ENCODE data around the gene NUFIP2. TPM values are rescaled to one million over a fixed set of nuclear protein-coding genes. Genes with fewer than 3 reads are reported as not detected.
"Not testable (repeated sequence)": the region's sequence is repeated elsewhere in the genome, so short reads cannot be mapped to it uniquely, and the experiment has no call there.

Gene NUFIP2
- total RNA-seq, 2 donors from 2014 or later, result 92.9 to 104 TPM

DNA sequence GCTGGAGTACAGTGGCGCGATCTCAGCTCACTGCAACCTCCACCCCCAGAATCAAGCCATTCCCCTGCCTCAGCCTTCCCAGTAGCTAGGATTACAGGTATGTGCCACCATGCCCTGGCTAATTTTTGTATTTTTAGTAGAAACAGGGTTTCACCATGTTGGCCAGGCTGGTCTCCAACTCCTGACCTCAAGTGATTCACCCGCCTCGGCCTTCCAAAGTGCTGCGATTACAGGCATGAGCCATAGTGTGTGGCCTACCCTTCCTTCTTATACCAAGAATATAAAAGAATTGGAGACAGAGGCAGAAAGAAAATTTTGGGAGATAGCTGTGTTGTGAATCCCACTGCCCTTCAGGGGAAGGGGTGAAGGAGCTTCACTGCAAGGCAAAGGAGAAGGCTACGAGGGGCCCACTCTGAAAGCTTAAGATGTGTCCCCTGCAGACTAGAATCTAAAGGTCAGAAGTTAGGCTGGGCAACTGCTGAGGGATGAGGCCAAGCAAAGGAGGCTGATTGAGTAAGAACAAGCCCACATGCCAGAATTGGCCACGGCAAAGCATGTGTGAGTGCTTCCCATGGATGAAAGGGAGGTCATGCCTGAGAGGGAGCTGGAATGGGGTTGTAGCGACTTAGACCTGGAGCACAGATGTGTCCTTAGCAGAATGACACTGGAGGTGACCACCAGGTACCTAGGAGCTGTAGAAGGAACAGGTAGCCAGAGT lies 55.7 kb downstream of the NUFIP2 start:
- Histone ChIP-seq H3K27me3 (ENCODE audit: control insufficient read depth, insufficient read depth, low read length, poor library complexity, severe bottlenecking) (no peaks in the 10 kb centered on the region), H3K9me3 (ENCODE audit: control insufficient read depth, low read length) (no peaks in the 10 kb centered on the region), H3K4me1 (ENCODE audit: control insufficient read depth, insufficient read depth, low read length) (peaks cover 4% of the 10 kb centered on the region), H3K4me3 (ENCODE audit: low read length) (no peak overlapping the region), H3K27ac (ENCODE audit: low read depth, low read length) (no peak overlapping the region), H3K36me3 (ENCODE audit: control insufficient read depth, insufficient read depth, low read length) (no peaks in the 10 kb centered on the region), H3K9ac (ENCODE audit: extremely low read depth, low read length, poor library complexity, severe bottlenecking) (no peak overlapping the region)
- Mint-ChIP-seq H3K4me1 (peaks cover 5% of the 10 kb centered on the region), H3K36me3 (ENCODE audit: low read depth) (no peaks in the 10 kb centered on the region), H3K27me3 (ENCODE audit: insufficient read depth) (no peaks in the 10 kb centered on the region), H3K9me3 (no peaks in the 10 kb centered on the region), H3K27ac (no peak overlapping the region), H3K4me3 (no peak overlapping the region)
- 96 to 98% methylated on average over 7 to 8 of the region's 8 CpGs for WGBS, 2 experiments (ENCODE audit: insufficient coverage in 1 of 2, insufficient read length in 1 of 2)
- DNase-seq, result peak; percentile 7
- TF ChIP-seq, protein P1, sequence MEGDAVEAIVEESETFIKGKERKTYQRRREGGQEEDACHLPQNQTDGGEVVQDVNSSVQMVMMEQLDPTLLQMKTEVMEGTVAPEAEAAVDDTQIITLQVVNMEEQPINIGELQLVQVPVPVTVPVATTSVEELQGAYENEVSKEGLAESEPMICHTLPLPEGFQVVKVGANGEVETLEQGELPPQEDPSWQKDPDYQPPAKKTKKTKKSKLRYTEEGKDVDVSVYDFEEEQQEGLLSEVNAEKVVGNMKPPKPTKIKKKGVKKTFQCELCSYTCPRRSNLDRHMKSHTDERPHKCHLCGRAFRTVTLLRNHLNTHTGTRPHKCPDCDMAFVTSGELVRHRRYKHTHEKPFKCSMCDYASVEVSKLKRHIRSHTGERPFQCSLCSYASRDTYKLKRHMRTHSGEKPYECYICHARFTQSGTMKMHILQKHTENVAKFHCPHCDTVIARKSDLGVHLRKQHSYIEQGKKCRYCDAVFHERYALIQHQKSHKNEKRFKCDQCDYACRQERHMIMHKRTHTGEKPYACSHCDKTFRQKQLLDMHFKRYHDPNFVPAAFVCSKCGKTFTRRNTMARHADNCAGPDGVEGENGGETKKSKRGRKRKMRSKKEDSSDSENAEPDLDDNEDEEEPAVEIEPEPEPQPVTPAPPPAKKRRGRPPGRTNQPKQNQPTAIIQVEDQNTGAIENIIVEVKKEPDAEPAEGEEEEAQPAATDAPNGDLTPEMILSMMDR (conservative IDR thresholded peaks at IDR 0.05), result no peak

DNA sequence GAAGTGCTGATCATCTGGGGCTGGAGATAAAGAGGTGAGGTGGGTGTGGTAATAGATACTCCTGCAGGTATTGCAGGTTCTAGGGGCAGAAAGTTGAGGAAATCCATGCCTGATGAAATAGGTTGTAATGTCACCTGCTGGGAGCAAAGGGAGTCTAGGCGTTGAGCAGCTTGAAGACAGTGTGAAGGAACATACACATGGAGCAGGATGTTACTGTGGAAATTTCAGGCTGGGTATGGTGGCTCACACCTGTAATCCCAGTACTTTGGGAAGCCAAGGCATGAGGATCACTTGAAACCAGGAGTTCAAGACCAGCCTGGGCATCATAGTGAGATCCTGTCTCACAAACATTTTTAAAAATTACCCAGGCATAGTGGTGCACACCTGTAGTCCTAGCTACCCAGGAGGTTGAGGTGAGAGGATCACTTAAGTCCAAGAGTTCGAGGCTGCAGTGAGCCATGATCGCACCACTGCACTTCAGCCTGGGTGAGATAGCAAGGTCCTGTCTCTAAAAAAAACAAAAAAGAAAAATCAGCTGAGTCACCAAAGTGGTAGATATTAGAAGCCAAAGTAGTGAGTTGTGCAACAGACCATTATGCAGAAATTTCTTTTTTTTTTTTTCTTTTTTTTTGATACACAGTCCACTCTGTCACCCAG lies 56.3 kb downstream of the NUFIP2 start:
- H3K4me1 ChIP-seq (ENCODE audit: control insufficient read depth, insufficient read depth, low read length), result peaks cover 4% of the 10 kb centered on the region
- 93 to 96% methylated on average over 3 of the region's 3 CpGs for WGBS, 2 experiments (ENCODE audit: insufficient coverage in 1 of 2, insufficient read length in 1 of 2)
- H3K27ac Mint-ChIP-seq, result no peak overlapping the region

DNA sequence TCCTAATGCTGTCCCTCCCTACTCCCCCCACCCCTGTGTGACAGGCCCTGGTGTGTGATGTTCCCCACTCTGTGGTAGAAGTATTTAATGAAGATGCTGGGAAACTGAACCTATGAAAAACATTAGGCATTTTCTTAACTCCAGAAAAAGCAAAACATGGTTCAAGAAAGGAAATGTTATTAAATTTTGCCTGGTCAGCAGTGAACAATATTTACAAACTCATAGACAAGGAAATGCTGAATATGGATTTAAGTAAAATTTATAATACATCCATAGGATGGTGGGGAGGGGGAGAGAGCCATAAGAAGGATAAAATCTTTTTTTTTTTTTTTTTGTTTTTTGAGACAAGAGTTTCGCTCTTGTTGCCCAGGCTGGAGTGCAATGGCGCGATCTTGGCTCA lies 58.0 kb downstream of the NUFIP2 start:
- no peaks in the 10 kb centered on the region for H3K36me3 Mint-ChIP-seq (ENCODE audit: low read depth)
- H3K4me3 ChIP-seq (ENCODE audit: low read length), result no peak overlapping the region
- peaks cover 4% of the 10 kb centered on the region for H3K4me1 ChIP-seq (ENCODE audit: control insufficient read depth, insufficient read depth, low read length)
- no peaks in the 10 kb centered on the region for H3K27me3 Mint-ChIP-seq (ENCODE audit: insufficient read depth)
- no peak overlapping the region for H3K4me3 Mint-ChIP-seq
- no peaks in the 10 kb centered on the region for H3K36me3 ChIP-seq (ENCODE audit: control insufficient read depth, insufficient read depth, low read length)
- no peak for DNase-seq
- H3K27ac Mint-ChIP-seq, result no peak overlapping the region
- no peak overlapping the region for H3K9ac ChIP-seq (ENCODE audit: extremely low read depth, low read length, poor library complexity, severe bottlenecking)
- no peaks in the 10 kb centered on the region for H3K27me3 ChIP-seq (ENCODE audit: control insufficient read depth, insufficient read depth, low read length, poor library complexity, severe bottlenecking)
- TF ChIP-seq, protein P1 (conservative IDR thresholded peaks at IDR 0.05), result no peak
- H3K27ac ChIP-seq (ENCODE audit: low read depth, low read length), result no peak overlapping the region
- no peaks in the 10 kb centered on the region for H3K9me3 Mint-ChIP-seq
- H3K4me1 Mint-ChIP-seq, result peaks cover 2% of the 10 kb centered on the region
- WGBS, 2 experiments (ENCODE audit: insufficient coverage in 1 of 2, insufficient read length in 1 of 2), result 94% methylated on average over 3 of the region's 3 CpGs; no CpG with 5 or more reads in 1 of the 2 experiments
- no peaks in the 10 kb centered on the region for H3K9me3 ChIP-seq (ENCODE audit: control insufficient read depth, low read length)

More for the DNA sequence above, 56.3 kb downstream of the NUFIP2 start:
- Mint-ChIP-seq H3K4me1 (peaks cover 5% of the 10 kb centered on the region), H3K27me3 (ENCODE audit: insufficient read depth) (no peaks in the 10 kb centered on the region), H3K9me3 (no peaks in the 10 kb centered on the region), H3K36me3 (ENCODE audit: low read depth) (no peaks in the 10 kb centered on the region), H3K4me3 (no peak overlapping the region)
- Histone ChIP-seq H3K9ac (ENCODE audit: extremely low read depth, low read length, poor library complexity, severe bottlenecking) (no peak overlapping the region), H3K4me3 (ENCODE audit: low read length) (no peak overlapping the region), H3K36me3 (ENCODE audit: control insufficient read depth, insufficient read depth, low read length) (no peaks in the 10 kb centered on the region), H3K27me3 (ENCODE audit: control insufficient read depth, insufficient read depth, low read length, poor library complexity, severe bottlenecking) (no peaks in the 10 kb centered on the region), H3K27ac (ENCODE audit: low read depth, low read length) (no peak overlapping the region), H3K9me3 (ENCODE audit: control insufficient read depth, low read length) (no peaks in the 10 kb centered on the region)
- peak; percentile 32 for DNase-seq
- TF ChIP-seq, protein P1 (conservative IDR thresholded peaks at IDR 0.05), result no peak

DNA sequence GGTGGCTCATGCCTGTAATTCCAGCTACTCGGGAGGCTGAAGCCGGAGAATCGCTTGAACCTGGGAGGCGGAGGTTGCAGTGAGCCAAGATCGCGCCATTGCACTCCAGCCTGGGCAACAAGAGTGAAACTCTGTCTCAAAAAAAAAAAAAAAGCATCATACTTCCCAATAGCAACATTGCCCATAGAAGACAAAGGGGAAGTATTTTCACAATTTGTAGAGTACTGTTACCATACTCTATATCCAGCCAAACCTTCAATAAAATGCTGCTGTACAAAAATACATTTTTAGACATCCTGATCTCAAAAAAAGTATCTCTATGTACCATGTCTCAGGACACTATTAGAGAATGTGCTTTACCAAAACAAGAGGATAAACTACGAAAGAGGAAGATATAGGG lies 59.0 kb downstream of the NUFIP2 start:
- H3K9me3 Mint-ChIP-seq; H3K4me1 Mint-ChIP-seq; H3K4me3 Mint-ChIP-seq; H3K27me3 Mint-ChIP-seq (ENCODE audit: insufficient read depth); H3K9ac ChIP-seq (ENCODE audit: extremely low read depth, low read length, poor library complexity, severe bottlenecking); H3K9me3 ChIP-seq (ENCODE audit: control insufficient read depth, low read length); H3K36me3 ChIP-seq (ENCODE audit: control insufficient read depth, insufficient read depth, low read length); H3K4me1 ChIP-seq (ENCODE audit: control insufficient read depth, insufficient read depth, low read length); H3K36me3 Mint-ChIP-seq (ENCODE audit: low read depth); DNase-seq; H3K27ac ChIP-seq (ENCODE audit: low read depth, low read length); H3K27me3 ChIP-seq (ENCODE audit: control insufficient read depth, insufficient read depth, low read length, poor library complexity, severe bottlenecking); H3K27ac Mint-ChIP-seq; H3K4me3 ChIP-seq (ENCODE audit: low read length): not testable (repeated sequence)
- WGBS, 2 experiments (ENCODE audit: insufficient coverage in 1 of 2, insufficient read length in 1 of 2), result 91 to 93% methylated on average over 1 to 7 of the region's 7 CpGs
